NB4 (cell line): ENCODE data around the gene ACOXL.

ENCODE experiments used
- DNase-seq: peaks from one replicate; pipeline ENCODE4 v3.0.0; 2010; ENCODE audit warnings: low read depth
- H3K4me3 ChIP-seq: one replicate; pipeline ENCODE4 v1.5.1; 2011; ENCODE audit warnings: mild to moderate bottlenecking, low read depth, low read length, moderate library complexity
- CTCF ChIP-seq: IDR thresholded peaks from one replicate; pipeline ENCODE4 v1.5.1; 2012; ENCODE audit warnings: low read depth, low read length
- MAX ChIP-seq: IDR thresholded peaks from 2 replicates; pipeline ENCODE4 v1.6.1; 2011; ENCODE audit warnings: low read depth, low read length
- MYC ChIP-seq: IDR thresholded peaks from 2 replicates; pipeline ENCODE4 v1.6.1; 2011; ENCODE audit warnings: low read depth, low read length
- POLR2A ChIP-seq: IDR thresholded peaks from 2 replicates; pipeline ENCODE4 v1.6.1; 2011; ENCODE audit warnings: mild to moderate bottlenecking; ENCODE audit not compliant: insufficient read length; ENCODE audit errors: extremely low read depth

The ACOXL gene

GRCh38 chr2:110751642-110752041 is 19.3 kb downstream of the ACOXL start:
- TF ChIP-seq CTCF (no peak), MYC (no peak), POLR2A (no peak), MAX (no peak)
- no peak overlapping the region for H3K4me3 ChIP-seq
- DNase-seq = no peak

- no peak for TF ChIP-seq MAX
- TF ChIP-seq POLR2A = no peak
- TF ChIP-seq CTCF = no peak
- TF ChIP-seq MYC = no peak
- no peak for DNase-seq
- no peak overlapping the region for H3K4me3 ChIP-seq
These were observed 20.5 kb downstream of the ACOXL start for GRCh38 chr2:110752871-110753270.

- no peak for TF ChIP-seq MAX
- no peak for TF ChIP-seq CTCF
- TF ChIP-seq MYC = no peak
- TF ChIP-seq POLR2A = no peak
- DNase-seq = peak; percentile 16
- no peak overlapping the region for H3K4me3 ChIP-seq
These were observed 23.2 kb downstream of the ACOXL start for GRCh38 chr2:110755491-110756078.

DNA sequence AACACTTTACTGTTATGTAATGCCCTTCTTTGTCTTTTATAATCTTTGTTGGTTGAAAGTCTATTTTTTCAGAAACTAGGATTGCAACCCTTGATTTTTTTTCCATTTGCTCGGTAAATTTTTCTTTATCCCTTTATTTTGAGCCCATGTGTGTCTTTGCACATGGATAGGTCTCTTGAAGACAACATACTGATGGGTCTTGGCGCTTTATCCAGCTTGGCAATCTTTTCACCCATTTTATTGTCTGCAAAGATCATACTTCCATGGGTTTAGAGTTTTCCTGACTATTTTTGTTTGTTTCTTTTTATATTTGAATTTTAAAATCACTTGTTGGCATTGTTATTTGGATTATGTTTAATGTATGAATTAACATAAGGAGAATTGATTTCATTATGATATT is 27.0 kb downstream of the ACOXL start:
- DNase-seq = no peak
- H3K4me3 ChIP-seq = no peak overlapping the region
- no peak for TF ChIP-seq MAX
- TF ChIP-seq POLR2A = no peak
- no peak for TF ChIP-seq MYC
- TF ChIP-seq CTCF = no peak

- TF ChIP-seq MAX = no peak
- TF ChIP-seq POLR2A = no peak
- TF ChIP-seq MYC = no peak
- no peak for TF ChIP-seq CTCF
- DNase-seq = no peak
- H3K4me3 ChIP-seq = no peak overlapping the region
These were observed 32.6 kb downstream of the ACOXL start for GRCh38 chr2:110764931-110765330.
